Limb (tissue), 2 donors: ENCODE measurements around the gene CMSS1.

Source experiments
- DNase-seq, 2 donors: peaks; one replicate each; pipeline ENCODE4 v3.0.0-alpha.2; 2016; ENCODE audit errors: extremely low spot score in 2 of 2

Gene CMSS1

GRCh38 chr3:99984668-99985067, 167.0 kb downstream of the CMSS1 start:
- no peak for DNase-seq

DNA sequence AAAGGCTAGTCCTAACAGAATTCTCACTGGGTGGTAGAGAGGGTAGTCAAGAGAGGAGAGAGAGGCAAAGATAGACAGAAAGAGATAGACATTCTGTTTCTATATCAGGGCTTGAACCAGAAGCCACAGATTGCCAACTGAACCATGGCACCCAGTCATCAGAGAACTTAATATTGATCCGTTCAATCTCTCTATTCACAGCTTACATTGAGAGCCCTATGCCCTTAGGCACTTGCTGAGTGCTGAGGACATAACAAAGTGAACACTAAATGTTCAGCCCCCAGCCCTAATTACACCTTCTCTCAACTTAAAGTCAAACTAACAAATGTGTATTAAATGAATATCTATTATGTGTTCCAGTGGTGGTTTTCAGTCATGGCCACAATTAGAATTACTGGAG, 172.5 kb downstream of the CMSS1 start:
- no peak for DNase-seq

GRCh38 chr3:99997293-99997692, 179.6 kb downstream of the CMSS1 start:
- DNase-seq: no peak

DNA sequence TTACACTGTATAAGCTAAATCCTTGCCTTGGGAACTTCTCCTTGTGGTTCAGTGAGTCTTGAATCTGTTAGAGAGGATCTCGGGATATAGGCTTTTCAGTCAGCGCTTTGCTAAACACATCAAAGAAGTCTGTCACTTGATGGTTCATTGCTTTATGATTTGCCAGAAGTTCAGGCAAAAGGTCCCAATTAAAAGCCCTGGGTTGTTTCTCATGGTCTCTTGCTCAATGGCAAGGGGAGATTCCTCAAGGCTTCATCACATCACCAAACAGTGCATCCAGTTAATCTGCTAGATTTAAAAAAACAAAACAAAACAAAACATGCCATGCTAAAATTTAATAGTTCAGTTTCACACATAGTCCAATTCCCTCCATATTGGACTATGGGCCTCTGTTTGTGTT, 181.9 kb downstream of the CMSS1 start:
- DNase-seq: no peak

DNA sequence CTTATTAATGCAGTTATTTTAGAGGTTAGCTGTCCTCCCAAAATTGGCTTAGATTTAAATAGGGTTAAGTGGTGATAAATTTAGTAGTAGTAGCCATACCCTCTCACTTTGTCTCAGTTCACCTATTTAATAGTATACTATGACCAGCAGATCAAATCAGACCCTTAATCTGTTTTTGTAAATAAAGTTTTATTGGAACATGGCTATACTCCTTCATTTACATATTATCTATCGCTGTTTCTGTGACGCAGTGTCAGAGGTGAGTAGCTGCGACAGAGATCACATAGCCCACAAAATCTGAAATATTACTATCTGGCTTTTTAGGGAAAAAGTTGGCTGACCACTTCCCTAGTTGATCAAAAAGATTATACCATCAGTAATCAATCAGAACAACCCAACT, 183.4 kb downstream of the CMSS1 start:
- no peak for DNase-seq

- no peak for DNase-seq
These were observed 184.0 kb downstream of the CMSS1 start for GRCh38 chr3:100001526-100002270.

DNA sequence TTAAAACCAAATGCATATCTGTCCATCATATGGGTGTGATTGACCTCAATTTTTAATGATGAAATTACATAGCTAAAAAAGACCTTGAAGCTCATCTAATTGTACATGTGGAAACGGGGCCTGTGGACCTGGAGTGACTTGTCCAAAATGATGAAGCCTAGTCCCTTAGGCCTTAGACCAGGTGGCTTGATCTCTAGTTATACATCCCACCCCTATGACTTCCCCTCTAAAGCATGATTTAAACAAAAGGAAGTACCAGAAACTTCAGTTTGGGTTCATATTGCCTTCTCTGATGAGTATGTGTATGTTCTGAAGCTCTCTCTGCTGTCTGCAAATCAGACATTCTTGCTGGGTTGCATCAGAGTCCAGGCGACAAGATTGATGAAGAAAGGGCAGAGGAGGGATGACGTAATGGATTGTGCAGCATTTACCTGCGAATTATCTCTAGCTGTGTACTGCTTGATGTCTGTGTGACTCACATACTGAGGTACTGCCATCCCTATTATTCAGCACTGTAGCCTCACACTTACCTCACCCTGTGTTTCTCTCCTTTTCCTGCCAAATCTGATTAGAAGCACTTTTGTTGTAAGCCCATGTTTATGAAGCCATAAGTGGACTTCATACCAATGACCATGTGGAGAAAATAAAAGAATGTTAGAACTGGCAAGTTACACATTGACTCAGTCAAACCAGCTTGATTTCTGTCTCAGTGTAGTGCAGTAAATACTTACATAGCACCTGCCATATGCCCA, 185.1 kb downstream of the CMSS1 start:
- DNase-seq: no peak

DNA sequence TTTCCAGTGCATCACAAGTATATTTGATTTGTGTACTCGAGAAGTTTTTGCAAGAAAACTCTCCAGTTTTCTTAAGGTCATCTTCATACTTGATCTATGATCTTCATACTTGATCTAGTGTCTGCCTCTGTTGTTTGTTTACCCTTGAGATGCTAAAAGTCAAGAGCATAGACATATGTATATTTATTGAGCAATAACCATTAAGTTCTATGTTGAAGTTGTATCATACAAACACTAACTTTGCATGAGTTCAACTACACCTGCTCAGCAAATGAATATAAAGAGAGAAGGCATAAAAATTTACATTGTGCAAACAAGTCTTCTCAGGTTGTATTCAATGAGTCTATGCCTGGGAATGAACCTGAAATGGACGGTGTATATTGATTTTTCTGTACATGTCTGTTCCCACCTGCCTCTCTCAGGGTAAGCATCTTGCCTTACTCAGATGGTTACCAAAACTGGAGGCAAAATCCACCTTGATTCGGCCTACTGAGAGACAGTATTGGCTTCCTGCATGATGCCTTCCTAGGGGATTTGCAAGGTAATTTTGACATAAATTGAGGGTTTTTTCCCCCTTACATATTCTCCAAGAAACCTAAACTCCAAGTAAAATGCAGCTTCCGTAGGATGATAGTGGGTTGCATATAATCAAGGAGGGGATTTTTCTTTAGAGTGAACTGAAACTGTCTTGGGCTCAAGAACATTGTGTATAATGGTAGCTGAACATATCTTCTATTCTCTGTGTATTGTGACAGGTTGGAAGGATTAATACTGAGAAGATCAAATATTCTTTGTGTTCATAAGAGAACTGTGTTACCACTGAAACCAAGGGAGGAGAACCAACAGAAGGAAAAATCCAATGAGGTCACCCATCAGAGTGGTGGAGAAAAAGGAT, 186.2 kb downstream of the CMSS1 start:
- DNase-seq: no peak

DNA sequence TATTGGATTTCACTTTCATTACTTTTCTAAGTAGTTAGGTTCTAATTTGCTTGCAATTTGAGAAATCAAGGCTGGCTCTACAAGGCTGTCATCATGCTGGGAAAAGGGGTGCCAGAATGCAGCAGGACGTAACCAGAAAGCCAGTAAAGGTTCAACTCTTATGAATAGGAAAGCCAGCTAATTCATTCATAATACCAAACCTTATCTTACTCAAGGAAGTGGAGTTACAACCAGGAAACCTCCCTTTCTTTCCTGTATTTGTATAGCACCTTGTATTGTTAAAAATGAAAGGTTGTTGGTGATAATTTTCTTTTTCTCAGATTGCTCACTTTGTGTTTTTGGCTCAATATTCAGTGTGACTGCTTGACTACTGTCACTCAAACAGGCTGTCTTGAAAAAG, 187.3 kb downstream of the CMSS1 start:
- no peak for DNase-seq

- no peak for DNase-seq
These were observed 188.2 kb downstream of the CMSS1 start for GRCh38 chr3:100005665-100006393.

DNA sequence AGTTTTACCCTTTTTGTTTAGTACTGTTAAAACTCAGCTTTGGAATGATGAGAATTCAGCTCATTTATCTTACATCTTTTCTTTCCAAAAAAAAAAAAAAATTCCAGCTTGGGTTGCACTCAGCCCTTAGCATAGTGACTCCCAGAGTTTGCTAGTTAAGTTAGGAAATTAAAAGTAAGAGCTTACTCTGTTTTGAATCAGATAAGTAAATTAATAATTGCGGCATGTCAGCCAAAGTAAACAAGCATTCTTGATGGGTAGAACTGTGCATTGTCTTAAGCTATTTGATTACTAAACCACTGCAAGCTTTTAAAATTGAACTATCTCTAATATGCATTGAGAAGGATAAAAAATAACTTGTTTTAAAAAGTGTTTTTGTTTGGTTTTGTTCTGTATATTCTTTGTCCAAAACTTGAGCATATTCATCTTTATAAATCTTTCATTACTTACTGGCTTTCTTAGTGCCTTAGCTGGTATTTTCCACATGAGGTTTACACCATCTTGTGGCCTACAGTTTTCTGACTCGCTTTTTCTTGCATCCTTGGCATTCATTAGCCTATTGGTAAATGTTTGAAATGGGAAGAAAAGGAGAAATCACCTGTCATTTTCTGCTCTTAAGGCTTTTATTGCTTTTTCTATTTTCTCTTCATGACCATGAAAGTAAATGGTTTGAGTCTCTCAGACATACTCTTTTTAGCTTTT, 189.1 kb downstream of the CMSS1 start:
- no peak for DNase-seq

GRCh38 chr3:100007313-100007712, 189.7 kb downstream of the CMSS1 start:
- DNase-seq: no peak

GRCh38 chr3:100008081-100008698, 190.5 kb downstream of the CMSS1 start:
- no peak for DNase-seq

GRCh38 chr3:100009276-100010086, 191.8 kb downstream of the CMSS1 start:
- no peak for DNase-seq

- no peak for DNase-seq
These were observed 192.4 kb downstream of the CMSS1 start for GRCh38 chr3:100010087-100010417.

GRCh38 chr3:100018806-100019205, 201.1 kb downstream of the CMSS1 start:
- DNase-seq: no peak

GRCh38 chr3:100019719-100020118, 202.1 kb downstream of the CMSS1 start:
- DNase-seq: no peak

DNA sequence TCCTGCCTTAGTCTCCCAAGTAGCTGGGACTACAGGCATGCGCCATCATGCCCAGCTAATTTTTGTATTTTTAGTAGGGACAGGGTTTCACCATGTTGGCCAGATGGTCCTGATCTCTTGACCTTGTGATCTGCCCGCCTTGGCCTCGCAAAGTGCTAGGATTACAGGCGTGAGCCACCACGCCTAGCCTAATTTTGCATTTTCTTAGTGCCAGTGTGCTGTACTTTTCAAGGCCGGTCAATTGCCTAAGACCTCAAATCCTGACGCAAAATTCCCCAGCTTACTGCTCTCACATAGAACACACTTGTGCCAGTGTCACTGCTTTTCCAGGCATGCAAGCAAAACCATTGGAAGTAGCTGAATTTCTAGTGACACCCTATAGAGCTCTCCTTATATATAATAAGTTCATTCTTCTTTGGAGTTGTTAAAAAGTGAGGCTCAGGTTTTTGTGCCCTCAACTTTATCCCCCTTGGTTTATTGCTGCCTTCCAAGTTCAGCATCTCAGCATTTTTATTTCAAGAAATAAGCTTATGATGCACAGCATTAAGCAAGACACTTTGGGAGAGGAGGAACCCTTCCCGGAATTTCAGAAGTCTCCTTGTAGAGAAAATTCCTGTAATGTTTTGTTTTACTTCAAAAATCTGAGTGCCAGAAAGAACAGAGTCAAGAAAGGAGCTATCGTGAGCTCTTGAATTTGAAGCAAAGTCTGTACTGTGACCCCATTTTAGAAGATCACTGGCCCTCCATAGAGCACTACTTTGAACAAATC, 203.4 kb downstream of the CMSS1 start:
- DNase-seq: no peak

- DNase-seq: no peak
These were observed 204.8 kb downstream of the CMSS1 start for GRCh38 chr3:100022506-100022905.
